Measurements from ENCODE around the gene UBXN6. TPM values are rescaled to one million over a fixed set of nuclear protein-coding genes. Genes with fewer than 3 reads are reported as not detected.

Gene UBXN6
- total RNA-seq, 1 donor from 2014 or later: 119 TPM

GRCh38 chr19:4443188-4443587 is 14.4 kb downstream of the UBXN6 start:
- DNase-seq (ENCODE audit: low read depth): no peak

DNA sequence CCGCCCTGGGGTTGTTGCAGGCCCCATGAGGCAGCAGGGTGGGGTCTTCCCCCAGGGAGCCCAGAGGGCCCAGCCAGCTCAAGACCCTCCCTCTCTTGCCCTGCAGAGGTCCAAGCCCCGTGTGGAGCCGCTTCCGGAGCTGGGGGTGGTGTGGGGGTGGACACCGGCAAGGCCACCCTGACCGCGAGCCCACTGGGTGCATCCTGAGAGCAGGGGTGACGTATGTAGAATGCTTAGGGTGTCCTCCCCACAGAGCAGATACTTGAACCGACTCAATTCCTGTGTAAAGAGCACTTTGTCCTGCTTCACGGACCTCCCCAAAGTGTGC is 14.8 kb downstream of the UBXN6 start:
- no peak for DNase-seq (ENCODE audit: low read depth)

- DNase-seq (ENCODE audit: low read depth): no peak
Measured at GRCh38 chr19:4441994-4442818, 15.4 kb downstream of the UBXN6 start.

DNA sequence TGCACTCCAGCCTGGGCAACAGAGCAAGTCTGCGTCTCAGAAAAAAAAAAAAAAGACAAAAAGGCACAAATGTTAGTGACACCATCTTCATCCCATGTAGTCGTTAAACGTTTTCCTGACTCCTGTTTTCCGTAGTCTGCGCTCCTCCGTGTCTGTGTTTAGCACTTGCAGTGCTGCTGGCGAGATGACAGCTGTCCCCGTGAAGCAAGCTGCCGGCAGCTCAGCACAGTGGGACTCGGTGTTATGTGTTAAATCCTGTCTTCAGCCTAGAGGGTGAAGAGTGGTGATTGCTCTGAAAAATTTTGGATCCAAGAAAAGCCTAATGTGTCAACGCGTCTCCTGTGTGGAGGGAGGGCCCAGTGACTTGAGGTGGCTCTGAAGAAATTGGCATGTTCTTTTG is 18.4 kb downstream of the UBXN6 start:
- no peak for DNase-seq (ENCODE audit: low read depth)

- DNase-seq (ENCODE audit: low read depth): no peak
Measured at GRCh38 chr19:4437103-4437502, 20.5 kb downstream of the UBXN6 start.

GRCh38 chr19:4436231-4436630 is 21.4 kb downstream of the UBXN6 start:
- no peak for DNase-seq (ENCODE audit: low read depth)

GRCh38 chr19:4434391-4434790 is 23.2 kb downstream of the UBXN6 start:
- no peak for DNase-seq (ENCODE audit: low read depth)

DNA sequence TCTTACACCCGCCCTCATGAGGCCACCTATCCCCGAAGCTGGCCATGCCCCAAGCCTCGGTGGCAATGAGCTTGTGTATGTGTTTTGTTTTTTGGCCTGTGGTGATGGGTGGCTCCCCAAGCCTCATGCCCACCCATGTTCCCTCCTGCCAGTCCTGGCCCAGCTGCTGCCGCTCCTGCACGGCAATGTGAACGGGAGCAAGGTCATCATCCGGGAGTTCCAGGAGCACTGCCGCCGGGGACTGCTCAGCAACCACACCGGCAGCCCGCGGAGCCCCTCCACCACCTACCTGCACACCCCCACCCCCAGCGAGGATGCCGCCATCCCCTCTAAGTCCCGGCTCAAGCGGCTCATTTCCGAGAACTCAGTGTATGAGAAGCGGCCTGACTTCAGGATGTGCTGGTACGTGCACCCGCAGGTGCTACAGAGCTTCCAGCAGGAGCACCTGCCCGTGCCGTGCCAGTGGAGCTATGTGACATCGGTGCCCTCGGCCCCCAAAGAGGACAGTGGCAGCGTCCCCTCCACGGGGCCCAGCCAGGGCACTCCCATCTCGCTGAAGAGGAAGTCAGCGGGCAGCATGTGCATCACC is 24.6 kb downstream of the UBXN6 start:
- DNase-seq (ENCODE audit: low read depth): no peak

- no peak for DNase-seq (ENCODE audit: low read depth)
Measured at GRCh38 chr19:4431808-4432674, 25.6 kb downstream of the UBXN6 start.

DNA sequence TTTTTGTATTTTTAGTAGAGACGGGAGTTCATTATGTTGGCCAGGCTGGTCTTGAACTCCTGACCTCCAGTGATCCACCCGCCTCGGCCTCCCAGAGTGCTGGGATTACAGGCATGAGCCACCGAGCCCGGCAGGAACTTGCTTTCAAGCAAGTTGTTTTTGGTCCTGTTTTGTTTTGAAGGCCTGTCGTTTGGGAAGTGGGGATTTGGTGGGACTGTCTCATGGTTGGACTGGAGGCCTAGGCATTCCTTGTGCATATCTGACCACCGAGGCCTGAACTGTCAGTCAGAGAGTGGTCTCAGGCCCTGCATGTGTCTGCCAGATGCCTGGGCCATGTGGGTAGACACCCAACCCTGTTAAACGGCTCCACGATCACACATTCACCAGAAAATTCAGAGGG is 26.3 kb downstream of the UBXN6 start:
- DNase-seq (ENCODE audit: low read depth): no peak

- DNase-seq (ENCODE audit: low read depth): no peak
Measured at GRCh38 chr19:4430760-4431159, 26.8 kb downstream of the UBXN6 start.

- no peak for DNase-seq (ENCODE audit: low read depth)
Measured at GRCh38 chr19:4429771-4430171, 27.8 kb downstream of the UBXN6 start.

- no peak for DNase-seq (ENCODE audit: low read depth)
Measured at GRCh38 chr19:4429256-4429655, 28.3 kb downstream of the UBXN6 start.

- no peak for DNase-seq (ENCODE audit: low read depth)
Measured at GRCh38 chr19:4428326-4428975, 29.1 kb downstream of the UBXN6 start.

DNA sequence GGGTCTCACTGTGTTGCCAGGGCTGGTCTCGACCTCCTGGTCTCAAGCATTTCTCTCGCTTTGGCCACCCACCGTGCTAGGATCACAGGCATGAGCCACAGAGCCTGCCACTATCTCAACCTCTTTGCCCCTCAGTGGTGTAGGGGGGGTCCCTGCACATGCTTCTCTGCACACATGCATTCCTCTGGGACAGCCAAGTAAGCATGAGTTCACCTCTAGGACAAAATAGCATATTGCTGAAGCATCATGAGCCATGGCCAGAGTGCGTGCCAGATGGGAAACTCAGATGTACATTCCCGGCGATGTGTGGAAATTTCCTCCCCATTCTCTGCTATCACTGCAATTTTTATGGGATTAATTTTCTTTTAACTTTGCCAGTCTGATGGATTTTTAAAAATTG is 32.1 kb downstream of the UBXN6 start:
- peak; percentile 9 for DNase-seq (ENCODE audit: low read depth)

GRCh38 chr19:4423416-4424126 is 34.0 kb downstream of the UBXN6 start:
- no peak for DNase-seq (ENCODE audit: low read depth)

GRCh38 chr19:4416268-4416667 is 41.3 kb downstream of the UBXN6 start:
- no peak for DNase-seq (ENCODE audit: low read depth)

- DNase-seq (ENCODE audit: low read depth): peak; percentile 15
Measured at GRCh38 chr19:4415352-4415751, 42.2 kb downstream of the UBXN6 start.

GRCh38 chr19:4414800-4415321 is 42.7 kb downstream of the UBXN6 start:
- DNase-seq (ENCODE audit: low read depth): peak; percentile 8

DNA sequence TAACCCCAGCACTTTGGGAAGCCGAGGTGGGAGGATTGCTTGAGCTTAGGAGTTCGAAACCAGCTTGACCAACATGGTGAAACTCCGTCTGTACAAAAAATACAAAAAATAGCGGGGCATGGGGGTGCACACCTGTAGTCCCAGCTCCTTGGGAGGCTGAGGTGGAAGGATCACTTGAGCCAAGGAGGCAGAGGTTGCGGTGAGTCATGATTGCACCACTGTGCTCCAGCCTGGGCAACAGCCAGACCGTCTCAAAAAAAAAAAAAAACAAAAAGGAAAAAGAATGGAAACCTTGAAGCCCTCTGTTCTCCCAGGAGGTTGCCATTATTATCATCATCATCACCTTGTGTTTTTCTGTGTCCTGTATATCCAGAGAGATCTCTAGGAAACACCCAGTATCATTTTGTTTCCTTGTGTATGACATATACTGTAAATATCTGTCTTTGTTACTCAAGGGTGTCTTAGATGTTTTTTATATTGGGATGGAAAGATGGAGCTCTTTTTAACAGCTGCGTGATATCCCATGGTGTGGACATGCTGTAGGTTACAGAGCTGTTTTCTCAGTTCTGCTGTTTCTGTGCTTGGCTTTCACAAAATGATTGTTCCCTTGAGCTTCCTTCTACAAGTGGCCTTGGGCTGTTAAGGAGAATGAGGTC is 43.3 kb downstream of the UBXN6 start:
- no peak for DNase-seq (ENCODE audit: low read depth)
